GM23338 (cell line): ENCODE data around the gene C17orf100. TPM values are rescaled to one million over a fixed set of nuclear protein-coding genes. Genes with fewer than 3 reads are reported as not detected.

ENCODE experiments used
- ATAC-seq: fragments of 200-7000 bp; cut with Tn5 transposase; 3 replicates; pipeline ENCODE4 v1.9.1; 2020
- DNase-seq: peaks from one replicate; pipeline ENCODE4 v3.0.0-alpha.2; 2015; ENCODE audit warnings: low spot score
- H2AFZ ChIP-seq: fragments of 200-600 bp; sonication (generic); 2 replicates; pipeline ENCODE4 v1.8.0; 2016; ENCODE audit warnings: antibody characterized with exemption, mild to moderate bottlenecking, moderate library complexity
- H3F3A ChIP-seq: fragments of 200-600 bp; sonication (generic); replicated peaks from 2 replicates; pipeline ENCODE4 v1.8.0; 2017; ENCODE audit warnings: antibody characterized with exemption, mixed run types, low read depth
- H3K27ac ChIP-seq: fragments of 200-600 bp; sonication (generic); 2 replicates; pipeline ENCODE4 v1.6.1; 2016; ENCODE audit warnings: low read depth
- H3K27me3 ChIP-seq: fragments of 200-600 bp; sonication (generic); 2 replicates; pipeline ENCODE4 v1.8.0; 2016; ENCODE audit warnings: mild to moderate bottlenecking, mixed run types, moderate library complexity; ENCODE audit not compliant: insufficient read depth
- H3K36me3 ChIP-seq: fragments of 200-600 bp; sonication (generic); 2 replicates; pipeline ENCODE4 v1.8.0; 2016; ENCODE audit warnings: mild to moderate bottlenecking; ENCODE audit not compliant: insufficient read depth
- H3K4me1 ChIP-seq: fragments of 200-600 bp; sonication (generic); 2 replicates; pipeline ENCODE4 v1.8.0; 2016; ENCODE audit warnings: mild to moderate bottlenecking, moderate library complexity; ENCODE audit not compliant: insufficient read depth
- H3K4me2 ChIP-seq: fragments of 200-600 bp; sonication (generic); 2 replicates; pipeline ENCODE4 v1.7.1; 2017; ENCODE audit warnings: mixed run types
- H3K4me3 ChIP-seq: fragments of 200-600 bp; sonication (generic); 2 replicates; pipeline ENCODE4 v1.6.1; 2016; ENCODE audit warnings: mixed run types
- H3K79me2 ChIP-seq: fragments of 200-600 bp; sonication (generic); replicated peaks from 2 replicates; pipeline ENCODE4 v1.8.0; 2017; ENCODE audit warnings: mild to moderate bottlenecking; ENCODE audit not compliant: insufficient read depth
- H3K9me2 ChIP-seq: fragments of 200-600 bp; sonication (generic); 2 replicates; pipeline ENCODE4 v1.8.0; 2017; ENCODE audit not compliant: insufficient read depth
- H4K20me1 ChIP-seq: fragments of 200-600 bp; sonication (generic); replicated peaks from 2 replicates; pipeline ENCODE4 v1.8.0; 2017; ENCODE audit warnings: mild to moderate bottlenecking; ENCODE audit not compliant: insufficient read depth
- H3K27ac Mint-ChIP-seq: 2 replicates; pipeline ENCODE4 v1.8.0; 2020; ENCODE audit warnings: inconsistent platforms, mild to moderate bottlenecking, moderate library complexity, mixed read lengths
- H3K27me3 Mint-ChIP-seq: 3 replicates; pipeline ENCODE4 v1.8.0; 2022; ENCODE audit warnings: low read depth, mild to moderate bottlenecking, moderate library complexity, mixed read lengths, inconsistent platforms; ENCODE audit not compliant: insufficient read depth, poor library complexity
- H3K36me3 Mint-ChIP-seq: 3 replicates; pipeline ENCODE4 v1.8.0; 2021; ENCODE audit warnings: low read depth, mild to moderate bottlenecking, inconsistent platforms, moderate library complexity, mixed read lengths
- H3K4me1 Mint-ChIP-seq: 3 replicates; pipeline ENCODE4 v1.8.0; 2020; ENCODE audit warnings: mild to moderate bottlenecking, inconsistent platforms, mixed read lengths
- H3K4me3 Mint-ChIP-seq: 3 replicates; pipeline ENCODE4 v1.8.0; 2021; ENCODE audit warnings: moderate library complexity, mild to moderate bottlenecking, inconsistent platforms, mixed read lengths
- H3K9me3 Mint-ChIP-seq: 3 replicates; pipeline ENCODE4 v1.8.0; 2020; ENCODE audit warnings: moderate library complexity, mild to moderate bottlenecking, inconsistent platforms, mixed read lengths
- CTCF ChIP-seq, 2 experiments: fragments of 200-600 bp in 1 of 2; sonication (generic) in 1 of 2; conservative IDR thresholded peaks; 2 replicates each; pipeline versions ENCODE4 v1.5.1 to v1.6.1; 2016 to 2017; ENCODE audit warnings: antibody characterized with exemption in 2 of 2, low read depth in 2 of 2, mild to moderate bottlenecking in 2 of 2, moderate library complexity in 1 of 2
- JUNB ChIP-seq: IDR thresholded peaks from one replicate; pipeline ENCODE4 v1.6.1; 2016; ENCODE audit warnings: antibody characterized with exemption; ENCODE audit not compliant: unreplicated experiment
- NANOG ChIP-seq: IDR thresholded peaks from 2 replicates; pipeline ENCODE4 v1.6.1; 2016; ENCODE audit warnings: antibody characterized with exemption, borderline replicate concordance
- POLR2AphosphoS5 ChIP-seq: IDR thresholded peaks from 2 replicates; pipeline ENCODE4 v1.6.1; 2016; ENCODE audit warnings: antibody characterized with exemption, low read depth
- REST ChIP-seq: IDR thresholded peaks from one replicate; pipeline ENCODE4 v1.6.1; 2018; ENCODE audit warnings: antibody characterized with exemption; ENCODE audit not compliant: unreplicated experiment
- ZNF114 ChIP-seq: fragments of 250-450 bp; sonication (Bioruptor Pico); IDR thresholded peaks from 2 replicates; pipeline ENCODE4 v1.5.0; 2020; ENCODE audit warnings: mild to moderate bottlenecking, moderate library complexity
- ZNF331 ChIP-seq: fragments of 250-450 bp; sonication (Bioruptor Pico); IDR thresholded peaks from 2 replicates; pipeline ENCODE4 v1.5.0; 2020; ENCODE audit warnings: low read depth, mild to moderate bottlenecking, moderate library complexity
- polyA plus RNA-seq: library from polyadenylated mRNA; unstranded; fragments of >200 nt; fragmentation: Nextera tagmentation; extraction: Ambion mirVana; gene quantifications from 2 replicates; pipeline ENCODE4 v1.2.1, GENCODE V29; 2016
- total RNA-seq: library from RNA; depleted of rRNA; stranded (reverse); fragments of >200 nt; shearing (Covaris generic); gene quantifications from 2 replicates; pipeline ENCODE4 v1.2.3, GENCODE V29; 2014
- TF ChIP-seq, protein P1 (sequence below): fragments of 250-450 bp; sonication (Bioruptor Pico); IDR thresholded peaks from 2 replicates; pipeline ENCODE4 v1.5.0; 2020; ENCODE audit warnings: mild to moderate bottlenecking, moderate library complexity

C17orf100 gene
- total and polyA plus RNA-seq, 2 experiments from 2014 or later = 2.7 to 3.9 TPM

DNA sequence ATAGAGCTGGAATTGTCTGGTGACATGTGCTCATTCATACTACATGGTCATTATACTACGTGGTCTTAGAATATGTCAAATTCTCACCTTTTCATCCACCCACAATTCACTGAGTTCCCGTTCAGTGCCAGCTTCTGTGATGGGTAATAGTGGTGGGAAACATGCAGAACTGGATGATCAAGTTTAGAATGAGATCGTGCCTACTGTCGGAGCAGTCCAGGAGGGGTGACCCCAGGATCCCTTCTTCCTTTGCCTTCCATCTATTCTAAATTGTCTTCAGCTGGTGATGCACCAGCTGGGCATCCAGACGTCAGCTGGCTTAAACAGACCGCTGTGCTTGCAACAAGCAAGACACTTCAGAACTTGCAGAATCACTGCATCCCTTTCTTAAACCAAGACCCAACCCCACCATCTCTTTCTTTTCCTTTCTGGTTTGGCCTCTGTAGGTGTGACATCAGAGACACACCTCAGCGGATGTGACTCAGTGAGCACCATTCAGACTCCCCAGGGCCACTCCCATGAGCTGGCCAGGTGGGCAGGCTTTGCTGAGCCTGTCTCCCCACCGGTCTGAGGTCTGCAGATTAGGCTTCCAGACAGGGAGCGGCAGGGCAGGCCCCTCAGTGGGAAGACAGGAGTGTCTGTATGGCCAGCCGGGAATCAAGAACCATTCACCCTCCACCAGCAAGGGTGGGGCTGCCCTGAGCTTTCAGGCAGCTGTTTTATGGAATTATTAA, 18.1 kb downstream of the C17orf100 start:
- Mint-ChIP-seq H3K27me3 (peaks cover 16% of the 10 kb centered on the region), H3K27ac (no peak overlapping the region), H3K4me1 (peaks cover 8% of the 10 kb centered on the region; the same call in 2 of the 3 replicates), H3K36me3 (no peaks in the 10 kb centered on the region), H3K9me3 (no peaks in the 10 kb centered on the region), H3K4me3 (no peak overlapping the region)
- no peak overlapping the region for H2AFZ ChIP-seq
- H3F3A ChIP-seq = no peaks in the 10 kb centered on the region
- peaks cover 7% of the 10 kb centered on the region; the same call in 1 of the 2 replicates for H4K20me1 ChIP-seq
- H3K27ac ChIP-seq = no peak overlapping the region
- ATAC-seq = no peak
- no peaks in the 10 kb centered on the region for H3K79me2 ChIP-seq
- no peak for DNase-seq
- no peaks in the 10 kb centered on the region for H3K9me2 ChIP-seq
- no peak overlapping the region for H3K4me3 ChIP-seq
- no peak for TF ChIP-seq NANOG
- no peak for TF ChIP-seq ZNF114 (CRISPR knock-in tag)
- TF ChIP-seq, protein P1, sequence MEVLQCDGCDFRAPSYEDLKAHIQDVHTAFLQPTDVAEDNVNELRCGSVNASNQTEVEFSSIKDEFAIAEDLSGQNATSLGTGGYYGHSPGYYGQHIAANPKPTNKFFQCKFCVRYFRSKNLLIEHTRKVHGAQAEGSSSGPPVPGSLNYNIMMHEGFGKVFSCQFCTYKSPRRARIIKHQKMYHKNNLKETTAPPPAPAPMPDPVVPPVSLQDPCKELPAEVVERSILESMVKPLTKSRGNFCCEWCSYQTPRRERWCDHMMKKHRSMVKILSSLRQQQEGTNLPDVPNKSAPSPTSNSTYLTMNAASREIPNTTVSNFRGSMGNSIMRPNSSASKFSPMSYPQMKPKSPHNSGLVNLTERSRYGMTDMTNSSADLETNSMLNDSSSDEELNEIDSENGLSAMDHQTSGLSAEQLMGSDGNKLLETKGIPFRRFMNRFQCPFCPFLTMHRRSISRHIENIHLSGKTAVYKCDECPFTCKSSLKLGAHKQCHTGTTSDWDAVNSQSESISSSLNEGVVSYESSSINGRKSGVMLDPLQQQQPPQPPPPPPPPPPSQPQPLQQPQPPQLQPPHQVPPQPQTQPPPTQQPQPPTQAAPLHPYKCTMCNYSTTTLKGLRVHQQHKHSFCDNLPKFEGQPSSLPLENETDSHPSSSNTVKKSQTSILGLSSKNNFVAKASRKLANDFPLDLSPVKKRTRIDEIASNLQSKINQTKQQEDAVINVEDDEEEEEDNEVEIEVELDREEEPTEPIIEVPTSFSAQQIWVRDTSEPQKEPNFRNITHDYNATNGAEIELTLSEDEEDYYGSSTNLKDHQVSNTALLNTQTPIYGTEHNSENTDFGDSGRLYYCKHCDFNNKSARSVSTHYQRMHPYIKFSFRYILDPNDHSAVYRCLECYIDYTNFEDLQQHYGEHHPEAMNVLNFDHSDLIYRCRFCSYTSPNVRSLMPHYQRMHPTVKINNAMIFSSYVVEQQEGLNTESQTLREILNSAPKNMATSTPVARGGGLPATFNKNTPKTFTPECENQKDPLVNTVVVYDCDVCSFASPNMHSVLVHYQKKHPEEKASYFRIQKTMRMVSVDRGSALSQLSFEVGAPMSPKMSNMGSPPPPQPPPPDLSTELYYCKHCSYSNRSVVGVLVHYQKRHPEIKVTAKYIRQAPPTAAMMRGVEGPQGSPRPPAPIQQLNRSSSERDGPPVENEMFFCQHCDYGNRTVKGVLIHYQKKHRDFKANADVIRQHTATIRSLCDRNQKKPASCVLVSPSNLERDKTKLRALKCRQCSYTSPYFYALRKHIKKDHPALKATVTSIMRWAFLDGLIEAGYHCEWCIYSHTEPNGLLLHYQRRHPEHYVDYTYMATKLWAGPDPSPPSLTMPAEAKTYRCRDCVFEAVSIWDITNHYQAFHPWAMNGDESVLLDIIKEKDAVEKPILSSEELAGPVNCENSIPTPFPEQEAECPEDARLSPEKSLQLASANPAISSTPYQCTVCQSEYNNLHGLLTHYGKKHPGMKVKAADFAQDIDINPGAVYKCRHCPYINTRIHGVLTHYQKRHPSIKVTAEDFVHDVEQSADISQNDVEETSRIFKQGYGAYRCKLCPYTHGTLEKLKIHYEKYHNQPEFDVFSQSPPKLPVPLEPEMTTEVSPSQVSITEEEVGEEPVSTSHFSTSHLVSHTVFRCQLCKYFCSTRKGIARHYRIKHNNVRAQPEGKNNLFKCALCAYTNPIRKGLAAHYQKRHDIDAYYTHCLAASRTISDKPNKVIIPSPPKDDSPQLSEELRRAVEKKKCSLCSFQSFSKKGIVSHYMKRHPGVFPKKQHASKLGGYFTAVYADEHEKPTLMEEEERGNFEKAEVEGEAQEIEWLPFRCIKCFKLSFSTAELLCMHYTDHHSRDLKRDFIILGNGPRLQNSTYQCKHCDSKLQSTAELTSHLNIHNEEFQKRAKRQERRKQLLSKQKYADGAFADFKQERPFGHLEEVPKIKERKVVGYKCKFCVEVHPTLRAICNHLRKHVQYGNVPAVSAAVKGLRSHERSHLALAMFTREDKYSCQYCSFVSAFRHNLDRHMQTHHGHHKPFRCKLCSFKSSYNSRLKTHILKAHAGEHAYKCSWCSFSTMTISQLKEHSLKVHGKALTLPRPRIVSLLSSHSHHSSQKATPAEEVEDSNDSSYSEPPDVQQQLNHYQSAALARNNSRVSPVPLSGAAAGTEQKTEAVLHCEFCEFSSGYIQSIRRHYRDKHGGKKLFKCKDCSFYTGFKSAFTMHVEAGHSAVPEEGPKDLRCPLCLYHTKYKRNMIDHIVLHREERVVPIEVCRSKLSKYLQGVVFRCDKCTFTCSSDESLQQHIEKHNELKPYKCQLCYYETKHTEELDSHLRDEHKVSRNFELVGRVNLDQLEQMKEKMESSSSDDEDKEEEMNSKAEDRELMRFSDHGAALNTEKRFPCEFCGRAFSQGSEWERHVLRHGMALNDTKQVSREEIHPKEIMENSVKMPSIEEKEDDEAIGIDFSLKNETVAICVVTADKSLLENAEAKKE = no peak
- TF ChIP-seq REST = no peak
- TF ChIP-seq CTCF (conservative IDR thresholded peaks at IDR 0.05; ENCODE audit: low read depth in 2 of 2) = no peak
- no peak for TF ChIP-seq ZNF331 (CRISPR knock-in tag)
- TF ChIP-seq POLR2AphosphoS5 = no peak
- TF ChIP-seq JUNB = no peak
- H3K4me2 ChIP-seq = no peak overlapping the region
- peaks cover 12% of the 10 kb centered on the region for H3K27me3 ChIP-seq
- no peaks in the 10 kb centered on the region for H3K36me3 ChIP-seq
- no peaks in the 10 kb centered on the region for H3K4me1 ChIP-seq
